CD14-positive monocyte (primary cell): ENCODE measurements around the gene CDC40. TPM values are rescaled to one million over a fixed set of nuclear protein-coding genes. Genes with fewer than 3 reads are reported as not detected.

Experiments used
- DNase-seq, 3 donors: peaks; one replicate each; pipeline ENCODE4 v3.0.0-alpha.2; 2011 to 2022
- H2AFZ ChIP-seq: 2 replicates; pipeline ENCODE4 v1.6.0; 2012; ENCODE audit warnings: mild to moderate bottlenecking, low read depth, low read length, inconsistent platforms; ENCODE audit not compliant: insufficient read depth, poor library complexity, severe bottlenecking
- H3K27ac ChIP-seq, 2 donors: 1 replicate in 1 of 2; 2 replicates in 1 of 2; pipeline ENCODE4 v1.5.1; 2012 to 2013; ENCODE audit warnings: low read length in 2 of 2, control low read depth in 1 of 2, inconsistent platforms in 1 of 2, low read depth in 1 of 2, mild to moderate bottlenecking in 1 of 2
- H3K27me3 ChIP-seq, 2 donors: one replicate each; pipeline versions ENCODE4 v1.6.0 to v1.6.1; 2011 to 2013; ENCODE audit warnings: low read length in 2 of 2; ENCODE audit not compliant: control insufficient read depth in 2 of 2, insufficient read depth in 2 of 2
- H3K36me3 ChIP-seq, 2 donors: replicated peaks in 1 of 2; 1 replicate in 1 of 2; 2 replicates in 1 of 2; pipeline versions ENCODE4 v1.5.1 to v1.6.1; 2012 to 2013; ENCODE audit warnings: low read length in 2 of 2, control low read depth in 1 of 2, inconsistent platforms in 1 of 2, mild to moderate bottlenecking in 1 of 2; ENCODE audit not compliant: insufficient read depth in 2 of 2, control insufficient read depth in 1 of 2
- H3K4me1 ChIP-seq, 2 donors: 1 replicate in 1 of 2; 2 replicates in 1 of 2; pipeline versions ENCODE4 v1.5.1 to v1.6.1; 2012 to 2013; ENCODE audit warnings: low read length in 2 of 2, control low read depth in 1 of 2, inconsistent platforms in 1 of 2, mild to moderate bottlenecking in 1 of 2, moderate library complexity in 1 of 2; ENCODE audit not compliant: insufficient read depth in 2 of 2, control insufficient read depth in 1 of 2
- H3K4me2 ChIP-seq: replicated peaks from 2 replicates; pipeline ENCODE3; 2012; ENCODE audit warnings: low read length, moderate library complexity, mild to moderate bottlenecking; ENCODE audit not compliant: poor library complexity, severe bottlenecking; ENCODE audit errors: extremely low read depth
- H3K4me3 ChIP-seq, 3 experiments: fragments of 200-600 bp in 1 of 3; sonication (generic) in 1 of 3; replicated peaks in 1 of 3; 1 replicate in 2 of 3; 2 replicates in 1 of 3; pipeline ENCODE4 v1.5.1; 2011 to 2013; ENCODE audit warnings: low read length in 3 of 3, mild to moderate bottlenecking in 3 of 3, control low read depth in 2 of 3, low read depth in 2 of 3, inconsistent platforms in 1 of 3, moderate library complexity in 1 of 3
- H3K79me2 ChIP-seq: 2 replicates; pipeline ENCODE4 v1.6.0; 2012; ENCODE audit warnings: mild to moderate bottlenecking, control low read depth, inconsistent platforms, low read length, moderate library complexity; ENCODE audit not compliant: insufficient read depth
- H3K9ac ChIP-seq: 2 replicates; pipeline ENCODE4 v1.6.0; 2017; ENCODE audit warnings: low read length, mild to moderate bottlenecking; ENCODE audit not compliant: insufficient read depth, poor library complexity, severe bottlenecking
- H3K9me3 ChIP-seq, 2 donors: replicated peaks in 1 of 2; 1 replicate in 1 of 2; 2 replicates in 1 of 2; pipeline versions ENCODE4 v1.5.1 to v1.6.1; 2012 to 2013; ENCODE audit warnings: low read length in 2 of 2, control low read depth in 1 of 2; ENCODE audit not compliant: control insufficient read depth in 1 of 2, insufficient read depth in 1 of 2
- H4K20me1 ChIP-seq: 2 replicates; pipeline ENCODE4 v1.6.0; 2012; ENCODE audit warnings: mild to moderate bottlenecking, low read length, control low read depth, moderate library complexity; ENCODE audit not compliant: insufficient read depth
- H3K27ac Mint-ChIP-seq, 7 donors: one replicate each; pipeline ENCODE4 v1.8.0; 2020; ENCODE audit warnings: mild to moderate bottlenecking in 7 of 7, mixed read lengths in 7 of 7, moderate library complexity in 6 of 7, inconsistent platforms in 2 of 7
- H3K27me3 Mint-ChIP-seq, 3 donors: one replicate each; pipeline ENCODE4 v1.8.0; 2021 to 2022; ENCODE audit warnings: low read depth in 3 of 3, mild to moderate bottlenecking in 3 of 3, mixed read lengths in 3 of 3, moderate library complexity in 3 of 3, inconsistent platforms in 1 of 3
- H3K36me3 Mint-ChIP-seq, 2 donors: one replicate each; pipeline ENCODE4 v1.8.0; 2020; ENCODE audit warnings: mixed read lengths in 2 of 2, inconsistent platforms in 1 of 2, mild to moderate bottlenecking in 1 of 2
- H3K4me1 Mint-ChIP-seq: one replicate; pipeline ENCODE4 v1.8.0; 2020; ENCODE audit warnings: mild to moderate bottlenecking, mixed read lengths
- H3K4me3 Mint-ChIP-seq, 2 donors: one replicate each; pipeline ENCODE4 v1.8.0; 2020; ENCODE audit warnings: mild to moderate bottlenecking in 2 of 2, mixed read lengths in 2 of 2, moderate library complexity in 1 of 2
- H3K9me3 Mint-ChIP-seq, 7 donors: one replicate each; pipeline ENCODE4 v1.8.0; 2020 to 2022; ENCODE audit warnings: mixed read lengths in 7 of 7, mild to moderate bottlenecking in 6 of 7, moderate library complexity in 6 of 7, inconsistent platforms in 2 of 7
- CTCF ChIP-seq: fragments of 200-600 bp; IDR thresholded peaks from one replicate; pipeline ENCODE4 v1.8.0; 2022; ENCODE audit warnings: antibody characterized with exemption, mild to moderate bottlenecking
- WGBS: methylation state at CpG from one replicate; pipeline ENCODE4 v1.1.5; 2013; ENCODE audit warnings: missing lambda C conversion rate; ENCODE audit not compliant: insufficient coverage; 5-methylcytosine and 5-hydroxymethylcytosine counted together
- intact Hi-C, 2 donors: fragments of 100-400 bp; cut with micrococcal nuclease; formaldehyde crosslinking; loops; one replicate each; pipeline versions ENCODE4 v1.15.0 to v1.15.1; 2023
- polyA plus RNA-seq, 3 donors: library from polyadenylated mRNA; depleted of rRNA in 1 of 3; unstranded in 2 of 3; stranded (reverse) in 1 of 3; fragments of 300-500 nt in 2 of 3; fragments of >200 nt in 1 of 3; fragmentation: Illumina TruSeq in 2 of 3; gene quantifications; 1 replicate in 2 of 3; 2 replicates in 1 of 3; pipeline ENCODE4 v1.2.3, GENCODE V29; 2012 to 2021

Gene CDC40
- polyA plus RNA-seq, 3 donors: 13.6 to 26.4 (median 17.0) TPM

GRCh38 chr6:110190726-110191125 lies 10.5 kb downstream of the CDC40 start:
- WGBS: no CpG with 5 or more reads among the region's 6 CpGs
- no peaks in the 10 kb centered on the region for H3K4me1 ChIP-seq
- H3K4me3 ChIP-seq: no peak overlapping the region
- H4K20me1 ChIP-seq: peaks cover 99% of the 10 kb centered on the region
- no peaks in the 10 kb centered on the region for H3K9me3 ChIP-seq
- peaks cover 19% of the 10 kb centered on the region for H3K4me1 Mint-ChIP-seq
- no peak overlapping the region for H3K9ac ChIP-seq
- no peak overlapping the region for H3K27ac Mint-ChIP-seq
- H3K79me2 ChIP-seq: peaks cover 94% of the 10 kb centered on the region
- TF ChIP-seq CTCF: no peak
- peaks cover 22 to 26% of the 10 kb centered on the region in 2 donors for H3K36me3 Mint-ChIP-seq
- DNase-seq: no peak
- H3K27me3 ChIP-seq: no peaks in the 10 kb centered on the region
- H3K4me2 ChIP-seq: no peak overlapping the region
- no peak overlapping the region for H3K27ac ChIP-seq
- peaks cover 0 to 2% (median 0%) of the 10 kb centered on the region in 7 donors for H3K9me3 Mint-ChIP-seq
- no peak overlapping the region for H3K4me3 Mint-ChIP-seq
- no peak overlapping the region for H2AFZ ChIP-seq
- intact Hi-C loops: no loop called here
- H3K27me3 Mint-ChIP-seq: no peaks in the 10 kb centered on the region
- H3K36me3 ChIP-seq: peaks cover 22 to 32% of the 10 kb centered on the region in 2 donors

GRCh38 chr6:110191477-110191876 lies 11.2 kb downstream of the CDC40 start:
- peaks cover 94% of the 10 kb centered on the region for H3K79me2 ChIP-seq

More at GRCh38 chr6:110191477-110191876, 11.2 kb downstream of the CDC40 start:
- TF ChIP-seq CTCF: no peak
- Histone ChIP-seq H3K36me3 (peaks cover 22 to 35% of the 10 kb centered on the region in 2 donors), H4K20me1 (peaks cover 100% of the 10 kb centered on the region), H3K9ac (no peak overlapping the region), H3K4me1 (no peaks in the 10 kb centered on the region), H3K27ac (no peak overlapping the region), H3K9me3 (no peaks in the 10 kb centered on the region), H3K4me2 (no peak overlapping the region), H3K27me3 (no peaks in the 10 kb centered on the region), H2AFZ (no peak overlapping the region), H3K4me3 (no peak overlapping the region)
- DNase-seq: no peak
- Mint-ChIP-seq H3K4me3 (no peak overlapping the region), H3K9me3 (peaks cover 0 to 2% (median 0%) of the 10 kb centered on the region in 7 donors), H3K27me3 (no peaks in the 10 kb centered on the region), H3K27ac (no peak overlapping the region), H3K4me1 (peaks cover 13% of the 10 kb centered on the region), H3K36me3 (peaks cover 19 to 22% of the 10 kb centered on the region in 2 donors)
- intact Hi-C loops: no loop called here
- no CpG with 5 or more reads among the region's 2 CpGs for WGBS
